GM23338 (cell line): Measurements from ENCODE around the gene C11orf52.

Experiments
- CREB1 ChIP-seq: fragments of 250-450 bp; sonication (Bioruptor Pico); IDR thresholded peaks from 2 replicates; pipeline ENCODE4 v1.5.0; 2020; ENCODE audit warnings: low read depth, mild to moderate bottlenecking, moderate library complexity
- CTCF ChIP-seq, 2 experiments: fragments of 200-600 bp in 1 of 2; sonication (generic) in 1 of 2; conservative IDR thresholded peaks; 2 replicates each; pipeline versions ENCODE4 v1.5.1 to v1.6.1; 2016 to 2017; ENCODE audit warnings: antibody characterized with exemption in 2 of 2, low read depth in 2 of 2, mild to moderate bottlenecking in 2 of 2, moderate library complexity in 1 of 2
- ETS1 ChIP-seq: IDR thresholded peaks from 2 replicates; pipeline ENCODE4 v1.6.1; 2016; ENCODE audit warnings: antibody characterized with exemption
- EZH2 ChIP-seq: fragments of 200-600 bp; sonication (generic); IDR thresholded peaks from one replicate; pipeline ENCODE4 v1.8.0; 2017; ENCODE audit warnings: antibody characterized with exemption, mild to moderate bottlenecking, low read depth; ENCODE audit not compliant: unreplicated experiment
- EZH2phosphoT487 ChIP-seq: fragments of 200-600 bp; sonication (generic); IDR thresholded peaks from one replicate; pipeline ENCODE4 v1.8.1; 2018; ENCODE audit warnings: antibody characterized with exemption; ENCODE audit not compliant: unreplicated experiment
- JUNB ChIP-seq: IDR thresholded peaks from one replicate; pipeline ENCODE4 v1.6.1; 2016; ENCODE audit warnings: antibody characterized with exemption; ENCODE audit not compliant: unreplicated experiment
- POLR2AphosphoS5 ChIP-seq: IDR thresholded peaks from 2 replicates; pipeline ENCODE4 v1.6.1; 2016; ENCODE audit warnings: antibody characterized with exemption, low read depth
- REST ChIP-seq: IDR thresholded peaks from one replicate; pipeline ENCODE4 v1.6.1; 2018; ENCODE audit warnings: antibody characterized with exemption; ENCODE audit not compliant: unreplicated experiment
- ZNF114 ChIP-seq: fragments of 250-450 bp; sonication (Bioruptor Pico); IDR thresholded peaks from 2 replicates; pipeline ENCODE4 v1.5.0; 2020; ENCODE audit warnings: mild to moderate bottlenecking, moderate library complexity
- ZNF331 ChIP-seq: fragments of 250-450 bp; sonication (Bioruptor Pico); IDR thresholded peaks from 2 replicates; pipeline ENCODE4 v1.5.0; 2020; ENCODE audit warnings: low read depth, mild to moderate bottlenecking, moderate library complexity
- ZNF462 ChIP-seq: fragments of 250-450 bp; sonication (Bioruptor Pico); IDR thresholded peaks from 2 replicates; pipeline ENCODE4 v1.5.0; 2020; ENCODE audit warnings: mild to moderate bottlenecking, moderate library complexity

- no peak for TF ChIP-seq EZH2
- TF ChIP-seq CTCF (conservative IDR thresholded peaks at IDR 0.05; ENCODE audit: low read depth in 2 of 2): no peak
- TF ChIP-seq EZH2phosphoT487: no peak
- no peak for TF ChIP-seq POLR2AphosphoS5
- no peak for TF ChIP-seq JUNB
- no peak for TF ChIP-seq REST
- TF ChIP-seq ZNF331 (CRISPR knock-in tag): no peak
- TF ChIP-seq CREB1 (CRISPR knock-in tag): no peak
- TF ChIP-seq ZNF114 (CRISPR knock-in tag): no peak
- no peak for TF ChIP-seq ZNF462
- no peak for TF ChIP-seq ETS1
These were observed 24.1 kb downstream of the C11orf52 start for GRCh38 chr11:111942829-111943228.
